Thyroid gland (tissue), 4 donors: ENCODE data around the gene LAMA1. TPM values are rescaled to one million over a fixed set of nuclear protein-coding genes. Genes with fewer than 3 reads are reported as not detected.

Source experiments
- DNase-seq, 2 donors: peaks; one replicate each; pipeline ENCODE4 v3.0.0-alpha.2; 2019
- H3K27ac ChIP-seq, 3 donors: fragments of 200-600 bp; sonication (generic); 1 replicate in 2 of 3; 2 replicates in 1 of 3; pipeline ENCODE4 v1.5.1; 2016 to 2019; ENCODE audit warnings: mild to moderate bottlenecking in 1 of 3, moderate library complexity in 1 of 3
- H3K27me3 ChIP-seq: fragments of 200-600 bp; sonication (generic); one replicate; pipeline ENCODE4 v1.5.1; 2019
- H3K36me3 ChIP-seq, 2 donors: fragments of 200-600 bp; sonication (generic); one replicate each; pipeline ENCODE4 v1.5.1; 2016 to 2019
- H3K4me1 ChIP-seq, 2 donors: fragments of 200-600 bp; sonication (generic); one replicate each; pipeline ENCODE4 v1.5.1; 2017 to 2019
- H3K4me3 ChIP-seq, 3 donors: fragments of 200-600 bp; sonication (generic); replicated peaks in 1 of 3; 1 replicate in 2 of 3; 2 replicates in 1 of 3; pipeline ENCODE4 v1.5.1; 2016; ENCODE audit warnings: mild to moderate bottlenecking in 1 of 3
- H3K9me3 ChIP-seq: fragments of 200-600 bp; sonication (generic); one replicate; pipeline ENCODE4 v1.5.1; 2017
- POLR2A ChIP-seq, 2 donors: fragments of 450-650 bp; IDR thresholded peaks; one replicate each; pipeline ENCODE4 v1.6.1; 2017; ENCODE audit warnings: antibody characterized with exemption in 2 of 2, mild to moderate bottlenecking in 2 of 2, moderate library complexity in 1 of 2
- WGBS, 2 donors: methylation state at CpG; one replicate each; pipeline ENCODE4 v1.1.5; 2017; 5-methylcytosine and 5-hydroxymethylcytosine counted together
- intact Hi-C: fragments of 100-400 bp; cut with DNase I; formaldehyde crosslinking; loops from one replicate; pipeline ENCODE4 v1.15.1; 2023
- total RNA-seq, 4 donors: library from RNA; depleted of rRNA; stranded (reverse); fragments of >200 nt; gene quantifications; one replicate each; pipeline ENCODE4 v1.2.3, GENCODE V29; 2016
- TF ChIP-seq, protein P1 (sequence below), 6 experiments: fragments of 200-600 bp in 3 of 6; fragments of 450-650 bp in 3 of 6; sonication (generic) in 3 of 6; IDR thresholded peaks; one replicate each; pipeline ENCODE4 v1.5.1; 2016 to 2019; ENCODE audit warnings: antibody characterized with exemption in 6 of 6, mild to moderate bottlenecking in 2 of 6, inconsistent platforms in 1 of 6, moderate library complexity in 1 of 6

Gene LAMA1
- total RNA-seq, 4 donors from 2014 or later = 4.2 to 20.7 (median 15.2) TPM

DNA sequence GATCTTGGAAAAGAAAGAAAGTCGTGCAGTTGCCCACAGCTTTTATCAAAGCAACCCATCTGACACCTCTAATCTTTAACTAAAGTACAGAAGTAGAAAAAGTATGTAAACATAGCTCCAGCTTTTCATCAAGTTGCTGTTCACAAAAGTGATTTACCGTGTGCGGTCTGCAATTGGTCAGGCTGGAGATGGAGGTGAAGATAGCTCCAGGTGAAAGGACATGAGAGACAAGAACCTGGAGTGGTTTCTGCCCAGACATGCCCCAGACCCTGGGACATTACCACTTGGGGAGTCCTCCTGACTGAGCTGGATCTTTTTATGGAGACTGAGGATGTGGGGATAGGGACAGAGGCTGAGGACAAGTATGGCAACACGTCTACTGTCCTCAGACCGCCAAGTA, 82.7 kb downstream of the LAMA1 start:
- Histone ChIP-seq H3K9me3 (no peaks in the 10 kb centered on the region), H3K4me1 (peaks cover 3 to 4% of the 10 kb centered on the region in 2 donors), H3K36me3 (no peaks in the 10 kb centered on the region), H3K4me3 (no peak overlapping the region), H3K27ac (no peak overlapping the region), H3K27me3 (no peaks in the 10 kb centered on the region)
- intact Hi-C loops = loop anchor here (5.0 kb wide), 1 partner anchor 137 kb away; no protein-coding TSS in a partner anchor
- WGBS, 2 donors = 78 to 81% methylated on average over 5 of the region's 5 CpGs
- TF ChIP-seq, protein P1, sequence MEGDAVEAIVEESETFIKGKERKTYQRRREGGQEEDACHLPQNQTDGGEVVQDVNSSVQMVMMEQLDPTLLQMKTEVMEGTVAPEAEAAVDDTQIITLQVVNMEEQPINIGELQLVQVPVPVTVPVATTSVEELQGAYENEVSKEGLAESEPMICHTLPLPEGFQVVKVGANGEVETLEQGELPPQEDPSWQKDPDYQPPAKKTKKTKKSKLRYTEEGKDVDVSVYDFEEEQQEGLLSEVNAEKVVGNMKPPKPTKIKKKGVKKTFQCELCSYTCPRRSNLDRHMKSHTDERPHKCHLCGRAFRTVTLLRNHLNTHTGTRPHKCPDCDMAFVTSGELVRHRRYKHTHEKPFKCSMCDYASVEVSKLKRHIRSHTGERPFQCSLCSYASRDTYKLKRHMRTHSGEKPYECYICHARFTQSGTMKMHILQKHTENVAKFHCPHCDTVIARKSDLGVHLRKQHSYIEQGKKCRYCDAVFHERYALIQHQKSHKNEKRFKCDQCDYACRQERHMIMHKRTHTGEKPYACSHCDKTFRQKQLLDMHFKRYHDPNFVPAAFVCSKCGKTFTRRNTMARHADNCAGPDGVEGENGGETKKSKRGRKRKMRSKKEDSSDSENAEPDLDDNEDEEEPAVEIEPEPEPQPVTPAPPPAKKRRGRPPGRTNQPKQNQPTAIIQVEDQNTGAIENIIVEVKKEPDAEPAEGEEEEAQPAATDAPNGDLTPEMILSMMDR (IDR thresholded peaks at IDR 0.05) = no peak
- no peak for TF ChIP-seq POLR2A (IDR thresholded peaks at IDR 0.05)
- no peak for DNase-seq

DNA sequence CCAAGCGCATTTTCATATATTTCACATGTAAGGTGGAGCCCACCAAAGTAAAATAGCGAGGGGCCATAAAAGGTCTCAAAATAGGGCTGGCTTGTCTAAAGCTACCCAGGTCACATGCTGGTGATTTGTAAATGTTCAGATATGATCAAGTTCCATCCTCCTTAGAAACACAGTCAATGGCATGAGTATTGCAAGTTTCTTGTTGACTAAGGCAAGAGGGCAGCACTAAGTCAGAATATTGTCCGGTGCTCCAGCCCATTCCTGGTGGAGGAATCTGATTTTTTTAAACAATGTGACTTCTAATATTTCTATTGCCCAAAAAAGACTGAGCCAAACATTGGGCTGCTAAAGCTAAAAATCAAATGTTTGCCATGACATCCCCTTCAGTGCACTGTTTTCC, 85.1 kb downstream of the LAMA1 start:
- Histone ChIP-seq H3K4me3 (no peak overlapping the region), H3K9me3 (no peaks in the 10 kb centered on the region), H3K27ac (no peak overlapping the region), H3K36me3 (no peaks in the 10 kb centered on the region), H3K4me1 (no peaks in the 10 kb centered on the region), H3K27me3 (no peaks in the 10 kb centered on the region)
- intact Hi-C loops = no loop called here
- no peak for TF ChIP-seq POLR2A (IDR thresholded peaks at IDR 0.05)
- TF ChIP-seq, protein P1 (IDR thresholded peaks at IDR 0.05) = no peak
- DNase-seq = no peak
- WGBS, 2 donors = 75 to 78% methylated on average over 3 of the region's 3 CpGs

DNA sequence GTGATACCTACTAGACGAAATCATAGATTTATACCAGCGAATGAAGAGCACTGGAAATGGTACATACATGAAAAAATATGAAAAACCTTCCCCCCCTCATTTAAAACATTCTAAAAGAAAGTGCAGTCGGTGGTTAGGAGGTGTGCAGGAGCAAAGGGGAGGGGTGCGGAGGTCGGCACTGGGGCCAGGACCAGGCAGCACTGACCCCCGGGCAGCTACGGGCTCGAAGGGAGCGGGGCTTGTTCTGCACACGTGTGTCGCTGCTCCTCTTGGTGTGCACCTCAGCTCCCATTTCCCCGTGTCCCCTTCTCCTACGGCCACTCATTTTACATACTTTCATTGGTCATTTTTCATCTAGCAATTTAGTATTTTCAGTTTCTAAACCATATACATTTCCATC, 89.0 kb downstream of the LAMA1 start:
- WGBS, 2 donors = 89 to 90% methylated on average over 13 of the region's 13 CpGs
- no peak for TF ChIP-seq POLR2A (IDR thresholded peaks at IDR 0.05)
- TF ChIP-seq, protein P1 (IDR thresholded peaks at IDR 0.05) = no peak
- no peak for DNase-seq
- H3K4me1 ChIP-seq = no peaks in the 10 kb centered on the region
- no peaks in the 10 kb centered on the region for H3K9me3 ChIP-seq
- H3K36me3 ChIP-seq = no peaks in the 10 kb centered on the region
- no peaks in the 10 kb centered on the region for H3K27me3 ChIP-seq
- no peak overlapping the region for H3K4me3 ChIP-seq
- no peak overlapping the region for H3K27ac ChIP-seq
- intact Hi-C loops = loop anchor here (10.0 kb wide), 1 partner anchor 104 kb away; no protein-coding TSS in a partner anchor

DNA sequence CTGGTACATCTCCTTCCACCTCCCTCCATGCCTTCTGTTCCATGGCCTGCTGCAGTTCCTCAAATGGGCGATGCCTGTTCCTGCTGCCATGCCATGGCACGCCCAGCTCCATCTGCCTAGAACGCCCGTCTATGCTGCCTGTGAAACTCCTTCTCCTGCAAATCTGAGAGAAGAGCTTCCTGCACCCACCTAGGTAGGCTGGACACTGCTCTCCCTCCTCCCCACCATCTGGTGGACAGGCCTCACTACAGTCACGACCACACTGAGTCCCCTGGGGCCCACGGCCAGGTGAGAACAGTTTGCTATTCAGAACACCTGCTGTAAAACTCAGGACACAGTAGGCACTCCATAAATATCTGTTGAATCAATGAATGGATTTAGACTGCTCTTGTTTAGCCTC, 92.4 kb downstream of the LAMA1 start:
- Histone ChIP-seq H3K27me3 (no peaks in the 10 kb centered on the region), H3K9me3 (no peaks in the 10 kb centered on the region), H3K4me1 (no peaks in the 10 kb centered on the region), H3K36me3 (no peaks in the 10 kb centered on the region), H3K4me3 (no peak overlapping the region), H3K27ac (no peak overlapping the region)
- DNase-seq = no peak
- 87 to 90% methylated on average over 4 to 6 of the region's 6 CpGs for WGBS, 2 donors
- intact Hi-C loops = loop anchor here (10.0 kb wide), 1 partner anchor 100 kb away; no protein-coding TSS in a partner anchor
- TF ChIP-seq, protein P1 (IDR thresholded peaks at IDR 0.05) = no peak
- TF ChIP-seq POLR2A (IDR thresholded peaks at IDR 0.05) = no peak

DNA sequence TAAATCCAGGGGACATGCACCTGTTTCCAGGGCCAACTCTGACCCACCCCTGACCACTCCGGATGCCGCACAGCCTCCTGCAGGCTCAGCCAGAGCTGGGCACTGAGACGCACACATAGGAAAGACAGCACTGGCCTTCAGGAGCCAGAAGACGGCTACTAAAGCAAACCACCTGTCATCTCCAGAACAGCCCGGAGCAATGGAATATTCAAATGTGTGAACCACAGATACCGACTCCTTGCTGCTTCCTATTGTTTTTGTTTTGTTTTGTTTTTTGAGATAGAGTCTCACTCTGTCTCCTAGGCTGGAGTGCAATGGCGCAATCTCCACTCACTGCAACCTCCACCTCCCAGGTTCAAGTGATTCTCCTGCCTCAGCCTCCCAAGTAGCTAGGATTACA, 94.0 kb downstream of the LAMA1 start:
- intact Hi-C loops = loop anchor here (10.0 kb wide), 1 partner anchor 99 kb away; no protein-coding TSS in a partner anchor
- H3K36me3 ChIP-seq = no peaks in the 10 kb centered on the region
- H3K9me3 ChIP-seq = no peaks in the 10 kb centered on the region
- DNase-seq = no peak
- H3K4me3 ChIP-seq = no peak overlapping the region
- H3K4me1 ChIP-seq = no peaks in the 10 kb centered on the region
- WGBS, 2 donors = 89 to 93% methylated on average over 7 of the region's 7 CpGs
- TF ChIP-seq POLR2A (IDR thresholded peaks at IDR 0.05) = no peak
- TF ChIP-seq, protein P1 (IDR thresholded peaks at IDR 0.05) = no peak
- no peak overlapping the region for H3K27ac ChIP-seq
- no peaks in the 10 kb centered on the region for H3K27me3 ChIP-seq
